Endothelial cell of umbilical vein (primary cell): Measurements from ENCODE around the gene FOXL2NB. TPM values are rescaled to one million over a fixed set of nuclear protein-coding genes. Genes with fewer than 3 reads are reported as not detected.

ENCODE experiments used
- BruUV-seq: library from RNA; stranded (reverse); fragments of 400-500 nt; replicated peaks from 2 replicates; lab custom pipeline; 2021; lab: Mats Ljungman, UMichigan
- CTCF ChIA-PET: fragments of 300-600, 350-600 bp; sonication (Branson Sonifier 250); formaldehyde crosslinking; loops from one replicate; lab custom pipeline; 2021; ENCODE audit warnings: antibody characterized with exemption, inconsistent platforms; lab: Charles Lee
- POLR2A ChIA-PET: fragments of 300-600, 350-600 bp; sonication (Branson Sonifier 250); formaldehyde crosslinking; loops from one replicate; lab custom pipeline; 2021; ENCODE audit warnings: antibody characterized with exemption, inconsistent platforms; lab: Charles Lee
- DNase-seq: peaks from one replicate; pipeline ENCODE4 v3.0.0-alpha.2; 2011; ENCODE audit warnings: low read depth, low spot score
- FAIRE-seq: peaks from 2 replicates; lab custom pipeline; 2011; peaks lifted over from hg19 to GRCh38; lab: Jason Lieb, UNC
- H2AFZ ChIP-seq: 2 replicates; pipeline ENCODE4 v1.6.0; 2012; ENCODE audit warnings: low read depth, low read length, control low read depth, inconsistent platforms
- H3K27ac ChIP-seq: 2 replicates; pipeline ENCODE4 v1.5.1; 2011; ENCODE audit warnings: low read depth, mild to moderate bottlenecking, control low read depth, low read length, moderate library complexity; ENCODE audit not compliant: insufficient read depth
- H3K27me3 ChIP-seq, 2 experiments: 2 replicates each; pipeline versions ENCODE4 v1.6.0 to v1.6.1; 2011; ENCODE audit warnings: low read length in 2 of 2, mixed read lengths in 1 of 2; ENCODE audit not compliant: control insufficient read depth in 2 of 2, insufficient read depth in 2 of 2
- H3K36me3 ChIP-seq, 2 experiments: 2 replicates in 1 of 2; 3 replicates in 1 of 2; pipeline ENCODE4 v1.5.1; 2011; ENCODE audit warnings: low read length in 2 of 2, mild to moderate bottlenecking in 1 of 2, moderate library complexity in 1 of 2; ENCODE audit not compliant: control insufficient read depth in 2 of 2, insufficient read depth in 2 of 2; ENCODE audit errors: extremely low read depth in 1 of 2
- H3K4me1 ChIP-seq: 3 replicates; pipeline ENCODE4 v1.5.1; 2011; ENCODE audit warnings: mild to moderate bottlenecking, low read length; ENCODE audit not compliant: control insufficient read depth, insufficient read depth; ENCODE audit errors: extremely low read depth
- H3K4me2 ChIP-seq: 2 replicates; pipeline ENCODE4 v1.6.1; 2011; ENCODE audit warnings: low read length, control low read depth, mixed read lengths; ENCODE audit not compliant: insufficient read depth
- H3K4me3 ChIP-seq, 3 experiments: fragments of 200-600 bp in 1 of 3; sonication (generic), shearing (Covaris generic) in 1 of 3; replicated peaks in 1 of 3; 2 replicates each; pipeline ENCODE4 v1.5.1; 2011 to 2016; ENCODE audit warnings: control low read depth in 3 of 3, low read length in 3 of 3, mild to moderate bottlenecking in 2 of 3, inconsistent platforms in 1 of 3, low read depth in 1 of 3, moderate library complexity in 1 of 3; ENCODE audit not compliant: insufficient read depth in 1 of 3
- H3K79me2 ChIP-seq: 2 replicates; pipeline ENCODE4 v1.6.0; 2012; ENCODE audit warnings: low read length, inconsistent platforms; ENCODE audit not compliant: control insufficient read depth, insufficient read depth
- H3K9ac ChIP-seq: replicated peaks from 2 replicates; pipeline ENCODE3; 2011; ENCODE audit warnings: low read length, control low read depth; ENCODE audit not compliant: insufficient read depth; ENCODE audit errors: extremely low read depth
- H3K9me1 ChIP-seq: replicated peaks from 3 replicates; pipeline ENCODE4 v1.6.0; 2011; ENCODE audit warnings: mild to moderate bottlenecking, low read length; ENCODE audit not compliant: control insufficient read depth, insufficient read depth; ENCODE audit errors: extremely low read depth
- H3K9me3 ChIP-seq: replicated peaks from 2 replicates; pipeline ENCODE4 v1.5.1; 2012; ENCODE audit warnings: low read length, inconsistent platforms; ENCODE audit not compliant: control insufficient read depth, insufficient read depth
- H4K20me1 ChIP-seq: replicated peaks from 2 replicates; pipeline ENCODE3; 2011; ENCODE audit warnings: mild to moderate bottlenecking, low read length; ENCODE audit not compliant: control insufficient read depth, insufficient read depth; ENCODE audit errors: extremely low read depth
- EZH2 ChIP-seq: IDR thresholded peaks from 2 replicates; pipeline ENCODE4 v1.6.1; 2012; ENCODE audit warnings: borderline replicate concordance, low read depth, mild to moderate bottlenecking, moderate library complexity, low read length, inconsistent platforms; ENCODE audit not compliant: severe bottlenecking
- FOS ChIP-seq: IDR thresholded peaks from 2 replicates; pipeline ENCODE4 v1.6.1; 2011; ENCODE audit warnings: mild to moderate bottlenecking, low read length, moderate library complexity, borderline replicate concordance; ENCODE audit not compliant: insufficient read depth
- GATA2 ChIP-seq: IDR thresholded peaks from 2 replicates; pipeline ENCODE4 v1.7.0; 2011; ENCODE audit warnings: low read depth, mild to moderate bottlenecking, moderate library complexity, mixed read lengths, low read length; ENCODE audit not compliant: insufficient read length, insufficient read depth
- JUN ChIP-seq: IDR thresholded peaks from 2 replicates; pipeline ENCODE4 v1.6.1; 2011; ENCODE audit warnings: borderline replicate concordance, low read depth; ENCODE audit not compliant: insufficient read length, insufficient read depth
- MAX ChIP-seq: IDR thresholded peaks from 2 replicates; pipeline ENCODE4 v1.6.1; 2011; ENCODE audit not compliant: insufficient read depth, insufficient read length
- MYC ChIP-seq: IDR thresholded peaks from one replicate; pipeline ENCODE4 v1.6.1; 2011; ENCODE audit warnings: mild to moderate bottlenecking, low read depth, low read length
- POLR2A ChIP-seq: IDR thresholded peaks from 2 replicates; pipeline ENCODE4 v1.6.1; 2012; ENCODE audit warnings: low read depth, mild to moderate bottlenecking, control low read depth, low read length
- POLR2AphosphoS5 ChIP-seq: IDR thresholded peaks from 2 replicates; pipeline ENCODE4 v1.6.1; 2012; ENCODE audit warnings: low read depth, mild to moderate bottlenecking, control low read depth, low read length, moderate library complexity; ENCODE audit not compliant: insufficient read depth
- dilution Hi-C: fragments of 300-500 bp; cut with MboI; formaldehyde crosslinking; loops from one replicate; pipeline ENCODE4 v1.15.0; 2019; ENCODE audit warnings: low sequenced_read_pairs; ENCODE audit not compliant: extremely low pct_ligation_motif_present
- intact Hi-C: fragments of 100-400 bp; cut with micrococcal nuclease; formaldehyde crosslinking; loops from one replicate; pipeline ENCODE4 v1.10.0; 2022
- polyA plus RNA-seq, 4 experiments: library from polyadenylated mRNA; depleted of rRNA in 3 of 4; stranded (reverse) in 3 of 4; unstranded in 1 of 4; fragments of >200 nt; gene quantifications; 2 replicates each; pipeline versions ENCODE4 v1.2.1 to v1.2.3, GENCODE V29; 2011 to 2012; ENCODE audit warnings: missing spikeins in 1 of 4
- total RNA-seq: library from RNA; stranded (reverse); gene quantifications from 2 replicates; pipeline ENCODE4 v1.2.3, GENCODE V29; 2021
- TF ChIP-seq, protein P1 (sequence below), 2 donors: IDR thresholded peaks; 1 replicate in 1 of 2; 2 replicates in 1 of 2; pipeline ENCODE4 v1.5.1; 2011; ENCODE audit warnings: low read length in 2 of 2, mild to moderate bottlenecking in 2 of 2, moderate library complexity in 2 of 2, control low read depth in 1 of 2, inconsistent platforms in 1 of 2, low read depth in 1 of 2; ENCODE audit not compliant: insufficient read depth in 1 of 2; ENCODE audit errors: extremely low read depth in 1 of 2

The FOXL2NB gene
- total and polyA plus RNA-seq, 2 donors (not counting 3 experiments of a cell fraction or from before 2014, with no cell fraction given): 0.01 TPM; not detected in 1

- Histone ChIP-seq H3K27me3 (peaks cover 64 to 83% of the 10 kb centered on the region in 2 experiments), H3K4me2 (no peak overlapping the region), H3K4me3 (no peak overlapping the region), H3K36me3 (no peaks in the 10 kb centered on the region), H3K27ac (no peak overlapping the region), H3K79me2 (no peaks in the 10 kb centered on the region), H2AFZ (no peak overlapping the region), H3K9me3 (no peaks in the 10 kb centered on the region), H3K9me1 (no peaks in the 10 kb centered on the region), H3K9ac (no peak overlapping the region), H4K20me1 (no peaks in the 10 kb centered on the region), H3K4me1 (peaks cover 16% of the 10 kb centered on the region)
- dilution Hi-C loops: no loop called here
- DNase-seq: no peak
- BruUV-seq: no TSS peak
- POLR2A ChIA-PET: no interaction called here
- TF ChIP-seq GATA2 (no peak), FOS (no peak), MAX (no peak), POLR2A (no peak), EZH2 (no peak), MYC (no peak), JUN (no peak), POLR2AphosphoS5 (no peak)
- TF ChIP-seq, protein P1, sequence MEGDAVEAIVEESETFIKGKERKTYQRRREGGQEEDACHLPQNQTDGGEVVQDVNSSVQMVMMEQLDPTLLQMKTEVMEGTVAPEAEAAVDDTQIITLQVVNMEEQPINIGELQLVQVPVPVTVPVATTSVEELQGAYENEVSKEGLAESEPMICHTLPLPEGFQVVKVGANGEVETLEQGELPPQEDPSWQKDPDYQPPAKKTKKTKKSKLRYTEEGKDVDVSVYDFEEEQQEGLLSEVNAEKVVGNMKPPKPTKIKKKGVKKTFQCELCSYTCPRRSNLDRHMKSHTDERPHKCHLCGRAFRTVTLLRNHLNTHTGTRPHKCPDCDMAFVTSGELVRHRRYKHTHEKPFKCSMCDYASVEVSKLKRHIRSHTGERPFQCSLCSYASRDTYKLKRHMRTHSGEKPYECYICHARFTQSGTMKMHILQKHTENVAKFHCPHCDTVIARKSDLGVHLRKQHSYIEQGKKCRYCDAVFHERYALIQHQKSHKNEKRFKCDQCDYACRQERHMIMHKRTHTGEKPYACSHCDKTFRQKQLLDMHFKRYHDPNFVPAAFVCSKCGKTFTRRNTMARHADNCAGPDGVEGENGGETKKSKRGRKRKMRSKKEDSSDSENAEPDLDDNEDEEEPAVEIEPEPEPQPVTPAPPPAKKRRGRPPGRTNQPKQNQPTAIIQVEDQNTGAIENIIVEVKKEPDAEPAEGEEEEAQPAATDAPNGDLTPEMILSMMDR (IDR thresholded peaks at IDR 0.05; ENCODE audit: extremely low read depth in 1 of 2, insufficient read depth in 1 of 2, low read depth in 1 of 2, low read length in 2 of 2): no peak
- no peak for FAIRE-seq
- intact Hi-C loops: loop anchor here (10.0 kb wide), 1 partner anchor 604 kb away; the partner anchor contains the start of gene MRAS
- CTCF ChIA-PET: interaction anchor here (2.0 to 6.4 kb wide), 2 partner anchors 13 to 31 kb away, joined by 6 to 40 read pairs; no protein-coding TSS in a partner anchor
Measured at GRCh38 chr3:138949002-138949418, 2.0 kb downstream of the FOXL2NB start.
